CD4-positive, alpha-beta T cell (primary cell): ENCODE data around the gene TRPV6. TPM values are rescaled to one million over a fixed set of nuclear protein-coding genes. Genes with fewer than 3 reads are reported as not detected.

Experiments
- ATAC-seq: fragments of 200-7000 bp; cut with Tn5 transposase; one replicate; pipeline ENCODE4 v1.10.0; 2022; ENCODE audit warnings: mild to moderate bottlenecking; ENCODE audit not compliant: poor library complexity
- CTCF ChIA-PET: fragments of 350-600 bp; sonication (Branson Sonifier 250); formaldehyde crosslinking; loops from one replicate; lab custom pipeline; 2021; ENCODE audit warnings: antibody characterized with exemption, inconsistent platforms; lab: Charles Lee
- POLR2A ChIA-PET: fragments of 350-600 bp; sonication (Branson Sonifier 250); formaldehyde crosslinking; loops from one replicate; lab custom pipeline; 2021; ENCODE audit warnings: antibody characterized with exemption, inconsistent platforms; lab: Charles Lee
- DNase-seq, 14 experiments: peaks; one replicate each; pipeline ENCODE4 v3.0.0-alpha.2; 2013 to 2020; ENCODE audit warnings: mixed read lengths in 2 of 14
- H3K27ac ChIP-seq, 2 donors: one replicate each; pipeline versions ENCODE4 v1.5.1 to v1.7.0; 2013; ENCODE audit warnings: low read length in 2 of 2, low read depth in 1 of 2, mild to moderate bottlenecking in 1 of 2
- H3K27me3 ChIP-seq, 2 experiments: 1 replicate in 1 of 2; 2 replicates in 1 of 2; pipeline versions ENCODE4 v1.6.1 to v1.7.0; 2013; ENCODE audit warnings: low read length in 2 of 2, control low read depth in 1 of 2, mild to moderate bottlenecking in 1 of 2, moderate library complexity in 1 of 2; ENCODE audit not compliant: insufficient read depth in 2 of 2, control insufficient read depth in 1 of 2
- H3K36me3 ChIP-seq: one replicate; pipeline ENCODE4 v1.6.1; 2013; ENCODE audit warnings: low read length, control low read depth; ENCODE audit not compliant: insufficient read depth
- H3K4me1 ChIP-seq: one replicate; pipeline ENCODE4 v1.6.1; 2013; ENCODE audit warnings: low read length, control low read depth; ENCODE audit not compliant: insufficient read depth
- H3K4me3 ChIP-seq: one replicate; pipeline ENCODE4 v1.5.1; 2013; ENCODE audit warnings: mild to moderate bottlenecking, low read length, moderate library complexity
- H3K9me3 ChIP-seq, 2 experiments: 1 replicate in 1 of 2; 2 replicates in 1 of 2; pipeline versions ENCODE4 v1.6.1 to v1.7.0; 2013; ENCODE audit warnings: low read length in 2 of 2, mild to moderate bottlenecking in 2 of 2, control low read depth in 1 of 2, moderate library complexity in 1 of 2; ENCODE audit not compliant: control insufficient read depth in 1 of 2, insufficient read depth in 1 of 2
- H3K27ac Mint-ChIP-seq: one replicate; pipeline ENCODE4 v1.8.0; 2020; ENCODE audit warnings: mixed read lengths
- H3K27me3 Mint-ChIP-seq: one replicate; pipeline ENCODE4 v1.8.0; 2021; ENCODE audit warnings: mixed read lengths
- H3K36me3 Mint-ChIP-seq: one replicate; pipeline ENCODE4 v1.8.0; 2021; ENCODE audit warnings: low read depth, mixed read lengths
- H3K4me1 Mint-ChIP-seq: one replicate; pipeline ENCODE4 v1.8.0; 2021; ENCODE audit warnings: low read depth, mixed read lengths
- H3K4me3 Mint-ChIP-seq: one replicate; pipeline ENCODE4 v1.8.0; 2020; ENCODE audit warnings: mild to moderate bottlenecking, mixed read lengths
- H3K9me3 Mint-ChIP-seq: one replicate; pipeline ENCODE4 v1.8.0; 2020; ENCODE audit warnings: mixed read lengths
- intact Hi-C, 2 experiments: fragments of 100-400 bp; cut with DNase I in 1 of 2; cut with micrococcal nuclease in 1 of 2; formaldehyde crosslinking; loops; one replicate each; pipeline versions ENCODE4 v1.15.1 to v1.9.0; 2023 to 2025; cut with DNase I, micrococcal nuclease
- total RNA-seq, 174 experiments: library from RNA in 2 of 174; stranded (reverse) in 2 of 174; gene quantifications; one replicate each; pipeline ENCODE4 v1.2.3 and lab custom pipeline; 2021 to 2026
- TF ChIP-seq, protein P1 (sequence below): fragments of 200-600 bp; IDR thresholded peaks from one replicate; pipeline ENCODE4 v1.8.0; 2022; ENCODE audit warnings: antibody characterized with exemption, mild to moderate bottlenecking

The TRPV6 gene
- total RNA-seq, 2 experiments from 2014 or later: not detected

DNA sequence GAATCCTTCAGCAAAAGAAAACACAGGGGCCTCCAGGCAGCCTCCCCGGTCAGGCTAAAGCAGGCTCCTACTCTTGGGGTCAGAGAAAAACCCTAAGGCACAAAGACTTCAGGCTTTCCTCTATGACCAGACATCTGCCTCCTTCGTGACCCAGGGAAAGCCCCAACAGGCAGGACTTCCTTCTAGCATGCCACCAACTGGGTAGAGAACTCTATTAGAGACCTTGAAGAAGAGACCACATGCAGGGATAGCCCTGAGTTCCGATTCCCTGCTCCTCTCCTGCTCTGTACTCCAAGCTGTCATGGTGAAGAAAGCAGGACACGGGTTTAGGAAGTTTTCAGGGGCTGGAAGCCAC, 1.3 kb downstream of the TRPV6 start:
- ChIA-PET POLR2A (no interaction called here), CTCF (no interaction called here)
- Mint-ChIP-seq H3K27me3 (peaks cover 5% of the 10 kb centered on the region), H3K4me1 (no peaks in the 10 kb centered on the region), H3K27ac (no peak overlapping the region), H3K36me3 (no peaks in the 10 kb centered on the region), H3K9me3 (no peaks in the 10 kb centered on the region), H3K4me3 (no peak overlapping the region)
- TF ChIP-seq, protein P1, sequence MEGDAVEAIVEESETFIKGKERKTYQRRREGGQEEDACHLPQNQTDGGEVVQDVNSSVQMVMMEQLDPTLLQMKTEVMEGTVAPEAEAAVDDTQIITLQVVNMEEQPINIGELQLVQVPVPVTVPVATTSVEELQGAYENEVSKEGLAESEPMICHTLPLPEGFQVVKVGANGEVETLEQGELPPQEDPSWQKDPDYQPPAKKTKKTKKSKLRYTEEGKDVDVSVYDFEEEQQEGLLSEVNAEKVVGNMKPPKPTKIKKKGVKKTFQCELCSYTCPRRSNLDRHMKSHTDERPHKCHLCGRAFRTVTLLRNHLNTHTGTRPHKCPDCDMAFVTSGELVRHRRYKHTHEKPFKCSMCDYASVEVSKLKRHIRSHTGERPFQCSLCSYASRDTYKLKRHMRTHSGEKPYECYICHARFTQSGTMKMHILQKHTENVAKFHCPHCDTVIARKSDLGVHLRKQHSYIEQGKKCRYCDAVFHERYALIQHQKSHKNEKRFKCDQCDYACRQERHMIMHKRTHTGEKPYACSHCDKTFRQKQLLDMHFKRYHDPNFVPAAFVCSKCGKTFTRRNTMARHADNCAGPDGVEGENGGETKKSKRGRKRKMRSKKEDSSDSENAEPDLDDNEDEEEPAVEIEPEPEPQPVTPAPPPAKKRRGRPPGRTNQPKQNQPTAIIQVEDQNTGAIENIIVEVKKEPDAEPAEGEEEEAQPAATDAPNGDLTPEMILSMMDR: no peak
- Histone ChIP-seq H3K4me1 (no peaks in the 10 kb centered on the region), H3K4me3 (no peak overlapping the region), H3K36me3 (no peaks in the 10 kb centered on the region), H3K27ac (no peak overlapping the region), H3K9me3 (no peaks in the 10 kb centered on the region), H3K27me3 (no peaks in the 10 kb centered on the region)
- no peak for ATAC-seq
- DNase-seq: no peak
- intact Hi-C loops: loop anchor here in 1 of 2 experiments (10.0 kb wide), 1 partner anchor 331 kb away; no protein-coding TSS in a partner anchor

DNA sequence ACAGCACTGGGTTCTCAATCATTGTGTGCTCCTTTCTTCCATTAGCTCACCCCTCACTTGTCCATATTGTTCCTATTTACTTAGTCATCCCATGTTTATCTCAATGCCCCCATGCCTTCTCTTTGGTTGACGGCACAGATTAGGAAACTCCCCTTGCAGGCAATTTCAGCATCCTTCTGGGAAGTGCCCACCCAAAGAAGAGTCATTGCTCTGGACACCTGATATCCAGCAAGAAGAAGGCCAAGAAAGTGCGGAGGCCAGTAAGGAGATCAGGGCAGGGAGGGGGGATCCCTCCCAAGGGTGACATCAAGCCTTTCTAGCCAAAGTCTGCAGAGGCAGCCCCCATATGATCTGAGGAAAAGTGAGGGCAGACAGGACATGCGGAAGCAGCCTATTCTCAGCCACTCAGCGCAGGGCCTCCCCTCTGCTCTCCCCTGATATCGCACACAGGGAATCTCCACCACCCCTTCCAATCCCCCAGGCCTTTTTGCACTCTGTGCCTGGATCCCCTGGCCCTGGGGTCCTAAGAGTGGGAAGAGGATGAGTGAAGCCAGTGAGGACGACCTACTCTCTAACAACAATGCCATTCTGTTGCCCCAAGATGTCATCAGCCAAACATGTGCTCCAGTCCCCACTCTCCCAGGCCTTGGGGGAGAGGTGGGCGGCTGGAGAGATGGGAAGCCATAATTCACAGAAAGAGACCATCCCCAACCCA, 1.8 kb downstream of the TRPV6 start:
- no peaks in the 10 kb centered on the region for H3K9me3 Mint-ChIP-seq
- Histone ChIP-seq H3K27me3 (no peaks in the 10 kb centered on the region), H3K36me3 (no peaks in the 10 kb centered on the region), H3K4me1 (no peaks in the 10 kb centered on the region), H3K9me3 (no peaks in the 10 kb centered on the region), H3K4me3 (no peak overlapping the region), H3K27ac (no peak overlapping the region)
- ATAC-seq (no peak), DNase-seq (no peak)
- intact Hi-C loops: loop anchor here (2.0 to 10.0 kb wide), 2 partner anchors 119 to 331 kb away; no protein-coding TSS in a partner anchor
- H3K36me3 Mint-ChIP-seq: no peaks in the 10 kb centered on the region
- no peaks in the 10 kb centered on the region for H3K4me1 Mint-ChIP-seq
- TF ChIP-seq, protein P1: no peak
- peaks cover 5% of the 10 kb centered on the region for H3K27me3 Mint-ChIP-seq
- H3K27ac Mint-ChIP-seq: no peak overlapping the region
- H3K4me3 Mint-ChIP-seq: no peak overlapping the region
- ChIA-PET CTCF (no interaction called here), POLR2A (interaction anchor here (1.6 kb wide), 1 partner anchor 10 kb away, joined by 4 read pairs; no protein-coding TSS in a partner anchor)

DNA sequence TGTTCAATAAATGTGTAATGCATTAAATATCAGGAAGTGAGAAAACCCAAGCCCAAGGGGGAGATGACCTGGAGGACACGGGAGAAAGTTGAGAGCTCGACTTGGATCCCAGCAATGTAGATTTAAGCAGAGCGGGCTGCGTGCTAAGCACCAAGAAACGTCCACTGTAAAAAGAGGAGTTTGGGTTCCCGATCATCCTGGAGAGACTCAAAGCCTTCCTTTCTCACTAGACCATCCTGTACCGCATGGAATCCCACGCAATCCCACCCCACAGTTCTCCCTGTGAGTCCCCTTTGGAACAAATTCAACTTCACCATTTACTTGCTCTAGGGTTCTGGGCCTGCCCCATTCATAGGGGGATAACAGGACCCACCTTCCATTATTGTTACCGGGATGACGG, 2.4 kb downstream of the TRPV6 start:
- CTCF ChIA-PET: no interaction called here
- Histone ChIP-seq H3K4me3 (no peak overlapping the region), H3K27ac (no peak overlapping the region), H3K4me1 (no peaks in the 10 kb centered on the region), H3K9me3 (no peaks in the 10 kb centered on the region), H3K36me3 (no peaks in the 10 kb centered on the region), H3K27me3 (no peaks in the 10 kb centered on the region)
- Mint-ChIP-seq H3K27ac (no peak overlapping the region), H3K27me3 (peaks cover 5% of the 10 kb centered on the region), H3K36me3 (no peaks in the 10 kb centered on the region), H3K4me1 (no peaks in the 10 kb centered on the region), H3K4me3 (no peak overlapping the region), H3K9me3 (no peaks in the 10 kb centered on the region)
- TF ChIP-seq, protein P1: no peak
- DNase-seq: no peak
- intact Hi-C loops: loop anchor here (2.0 to 10.0 kb wide), 2 partner anchors 120 to 332 kb away; no protein-coding TSS in a partner anchor
- no peak for ATAC-seq
- POLR2A ChIA-PET: interaction anchor here (1.6 kb wide), 1 partner anchor 10 kb away, joined by 4 read pairs; no protein-coding TSS in a partner anchor
